Activated CD8-positive, alpha-beta T cell treated with anti-CD3 and anti-CD28 coated beads for 36 hours (primary cell): ENCODE measurements around the gene RNF121. TPM values are rescaled to one million over a fixed set of nuclear protein-coding genes. Genes with fewer than 3 reads are reported as not detected.

Experiments
- ATAC-seq: fragments of 200-7000 bp; cut with Tn5 transposase; one replicate; pipeline ENCODE4 v1.10.0; 2021; ENCODE audit warnings: mild to moderate bottlenecking, moderate library complexity
- CTCF ChIA-PET: fragments of 350-600 bp; sonication (Branson Sonifier 250); formaldehyde crosslinking; loops from one replicate; lab custom pipeline; 2021; ENCODE audit warnings: antibody characterized with exemption; lab: Charles Lee
- POLR2A ChIA-PET: fragments of 350-600 bp; sonication (Branson Sonifier 250); formaldehyde crosslinking; loops from one replicate; lab custom pipeline; 2021; ENCODE audit warnings: antibody characterized with exemption; lab: Charles Lee
- DNase-seq: peaks from one replicate; pipeline ENCODE4 v3.0.0-alpha.2; 2020
- H3K27ac Mint-ChIP-seq: one replicate; pipeline ENCODE4 v1.8.0; 2021; ENCODE audit warnings: mild to moderate bottlenecking, mixed read lengths
- H3K27me3 Mint-ChIP-seq: one replicate; pipeline ENCODE4 v1.8.0; 2021; ENCODE audit warnings: mixed read lengths
- H3K36me3 Mint-ChIP-seq: one replicate; pipeline ENCODE4 v1.8.0; 2021; ENCODE audit warnings: low read depth, mixed read lengths
- H3K4me1 Mint-ChIP-seq: one replicate; pipeline ENCODE4 v1.8.0; 2021; ENCODE audit warnings: low read depth, mixed read lengths
- H3K4me3 Mint-ChIP-seq: one replicate; pipeline ENCODE4 v1.8.0; 2021; ENCODE audit warnings: mild to moderate bottlenecking, moderate library complexity, mixed read lengths
- H3K9me3 Mint-ChIP-seq: one replicate; pipeline ENCODE4 v1.8.0; 2021; ENCODE audit warnings: mixed read lengths
- CTCF ChIP-seq: fragments of 200-600 bp; IDR thresholded peaks from one replicate; pipeline ENCODE4 v1.8.0; 2022; ENCODE audit warnings: antibody characterized with exemption, mild to moderate bottlenecking
- intact Hi-C: fragments of 100-400 bp; cut with micrococcal nuclease; formaldehyde crosslinking; loops from one replicate; pipeline ENCODE4 v1.10.0; 2022
- total RNA-seq, 2 experiments: library from RNA; stranded (reverse); gene quantifications; one replicate each; pipeline ENCODE4 v1.2.3, GENCODE V29; 2021

Gene RNF121
- total RNA-seq, 2 experiments from 2014 or later, result 23.7 to 28.1 TPM

- Mint-ChIP-seq H3K27ac (no peak overlapping the region), H3K9me3 (no peaks in the 10 kb centered on the region), H3K4me1 (peaks cover 18% of the 10 kb centered on the region), H3K36me3 (peaks cover 12% of the 10 kb centered on the region), H3K4me3 (no peak overlapping the region), H3K27me3 (no peaks in the 10 kb centered on the region)
- ChIA-PET CTCF (interaction anchor here (1.2 to 3.2 kb wide), 2 partner anchors 22 to 188 kb away, joined by 3 to 13 read pairs; no protein-coding TSS in a partner anchor), POLR2A (interaction anchor here (0.8 kb wide), 1 partner anchor 28 kb away, joined by 3 read pairs; the partner anchor contains the start of gene XNDC1N)
- DNase-seq, result no peak
- intact Hi-C loops, result no loop called here
- no peak for ATAC-seq
- no peak for TF ChIP-seq CTCF
Observed at GRCh38 chr11:71955898-71956456, 27.1 kb downstream of the RNF121 start.

GRCh38 chr11:71962428-71963038 lies 33.7 kb downstream of the RNF121 start:
- Mint-ChIP-seq H3K4me3 (no peak overlapping the region), H3K36me3 (peaks cover 31% of the 10 kb centered on the region), H3K27ac (peak overlapping the region; percentile 79), H3K27me3 (no peaks in the 10 kb centered on the region), H3K9me3 (no peaks in the 10 kb centered on the region), H3K4me1 (peaks cover 25% of the 10 kb centered on the region)
- ATAC-seq (peak; percentile 70), DNase-seq (no peak)
- intact Hi-C loops, result no loop called here
- POLR2A ChIA-PET, result no interaction called here
- no peak for TF ChIP-seq CTCF
- CTCF ChIA-PET, result interaction anchor here (1.3 to 1.5 kb wide), 2 partner anchors 15 to 25 kb away, joined by 3 to 6 read pairs; no protein-coding TSS in a partner anchor

- intact Hi-C loops, result no loop called here
- TF ChIP-seq CTCF, result no peak
- DNase-seq (no peak), ATAC-seq (no peak)
- peak overlapping the region; percentile 52 for H3K27ac Mint-ChIP-seq
- H3K4me3 Mint-ChIP-seq, result no peak overlapping the region
- POLR2A ChIA-PET, result interaction anchor here (0.6 kb wide), 2 partner anchors 35 to 774 kb away, joined by 3 to 4 read pairs; partner anchors contain the start of gene XNDC1N
- H3K36me3 Mint-ChIP-seq, result peaks cover 34% of the 10 kb centered on the region
- peaks cover 22% of the 10 kb centered on the region for H3K4me1 Mint-ChIP-seq
- no peaks in the 10 kb centered on the region for H3K9me3 Mint-ChIP-seq
- no peaks in the 10 kb centered on the region for H3K27me3 Mint-ChIP-seq
- CTCF ChIA-PET, result interaction anchor here (1.3 to 1.5 kb wide), 2 partner anchors 14 to 24 kb away, joined by 3 to 6 read pairs; no protein-coding TSS in a partner anchor
Observed at GRCh38 chr11:71963468-71963867, 34.6 kb downstream of the RNF121 start.

- intact Hi-C loops, result no loop called here
- Mint-ChIP-seq H3K36me3 (peaks cover 33% of the 10 kb centered on the region), H3K27me3 (no peaks in the 10 kb centered on the region), H3K4me3 (no peak overlapping the region), H3K4me1 (peaks cover 23% of the 10 kb centered on the region), H3K27ac (peak overlapping the region; percentile 52), H3K9me3 (no peaks in the 10 kb centered on the region)
- DNase-seq (no peak), ATAC-seq (no peak)
- no peak for TF ChIP-seq CTCF
- CTCF ChIA-PET, result interaction anchor here (1.2 to 2.9 kb wide), 2 partner anchors 12 to 61 kb away, joined by 3 to 10 read pairs; no protein-coding TSS in a partner anchor
- POLR2A ChIA-PET, result interaction anchor here (0.7 to 0.9 kb wide), 2 partner anchors 35 to 36 kb away, joined by 3 read pairs; partner anchors contain the start of genes RNF121 and XNDC1N
Observed at GRCh38 chr11:71964641-71965040, 35.8 kb downstream of the RNF121 start.

GRCh38 chr11:71971680-71972079 lies 42.8 kb downstream of the RNF121 start:
- no peak for DNase-seq
- no peak for TF ChIP-seq CTCF
- ChIA-PET CTCF (interaction anchor here (2.6 kb wide), 1 partner anchor 172 kb away, joined by 6 read pairs; no protein-coding TSS in a partner anchor), POLR2A (no interaction called here)
- peaks cover 9% of the 10 kb centered on the region for H3K36me3 Mint-ChIP-seq
- ATAC-seq, result no peak
- no peak overlapping the region for H3K27ac Mint-ChIP-seq
- H3K27me3 Mint-ChIP-seq, result no peaks in the 10 kb centered on the region
- peaks cover 7% of the 10 kb centered on the region for H3K4me1 Mint-ChIP-seq
- H3K9me3 Mint-ChIP-seq, result no peaks in the 10 kb centered on the region
- no peak overlapping the region for H3K4me3 Mint-ChIP-seq
- intact Hi-C loops, result no loop called here
